PC-9 (cell line): ENCODE data around the gene MADCAM1. TPM values are rescaled to one million over a fixed set of nuclear protein-coding genes. Genes with fewer than 3 reads are reported as not detected.

Source experiments
- BruUV-seq: library from RNA; stranded (reverse); fragments of 400-500 nt; replicated peaks from 2 replicates; lab custom pipeline; 2021; lab: Mats Ljungman, UMichigan
- CTCF ChIA-PET: fragments of 300-600 bp; sonication (Branson Sonifier 250); formaldehyde crosslinking; loops from one replicate; lab custom pipeline; 2022; ENCODE audit warnings: antibody characterized with exemption; lab: Charles Lee
- POLR2A ChIA-PET: fragments of 300-600 bp; sonication (Branson Sonifier 250); formaldehyde crosslinking; loops from one replicate; lab custom pipeline; 2022; ENCODE audit warnings: antibody characterized with exemption; ENCODE audit not compliant: unreplicated experiment; lab: Charles Lee
- DNase-seq, 2 experiments: peaks; one replicate each; pipeline versions ENCODE4 v3.0.0 to v3.0.0-alpha.2; 2015 to 2022; ENCODE audit warnings: mixed read lengths in 1 of 2
- H2AFZ ChIP-seq: fragments of 200-600 bp; sonication (generic); 2 replicates; pipeline ENCODE4 v1.8.1; 2017; ENCODE audit warnings: antibody characterized with exemption
- H3F3A ChIP-seq: fragments of 200-600 bp; sonication (generic); 2 replicates; pipeline ENCODE4 v1.8.1; 2017; ENCODE audit warnings: antibody characterized with exemption, mild to moderate bottlenecking, low read depth; ENCODE audit not compliant: insufficient read depth
- H3K27ac ChIP-seq: fragments of 200-600 bp; sonication (generic); 2 replicates; pipeline ENCODE4 v1.6.1; 2016; ENCODE audit warnings: mixed run types
- H3K27me3 ChIP-seq: fragments of 200-600 bp; sonication (generic); 2 replicates; pipeline ENCODE4 v1.6.1; 2016; ENCODE audit warnings: low read depth, mixed run types; ENCODE audit not compliant: insufficient read depth
- H3K36me3 ChIP-seq: fragments of 200-600 bp; sonication (generic); 2 replicates; pipeline ENCODE4 v1.6.1; 2016; ENCODE audit warnings: low read depth, mixed run types
- H3K4me1 ChIP-seq: fragments of 200-600 bp; sonication (generic); replicated peaks from 2 replicates; pipeline ENCODE4 v1.6.1; 2016; ENCODE audit warnings: mixed run types; ENCODE audit not compliant: insufficient read depth
- H3K4me2 ChIP-seq: fragments of 200-600 bp; sonication (generic); 2 replicates; pipeline ENCODE4 v1.6.1; 2017; ENCODE audit warnings: mixed run types
- H3K4me3 ChIP-seq: fragments of 200-600 bp; sonication (generic); 2 replicates; pipeline ENCODE4 v1.6.1; 2016; ENCODE audit warnings: mixed run types
- H3K79me2 ChIP-seq: fragments of 200-600 bp; sonication (generic); 2 replicates; pipeline ENCODE4 v1.6.1; 2017; ENCODE audit warnings: low read depth, mixed run types
- H3K9me2 ChIP-seq: fragments of 200-600 bp; sonication (generic); 2 replicates; pipeline ENCODE4 v1.8.1; 2017; ENCODE audit warnings: mild to moderate bottlenecking; ENCODE audit not compliant: insufficient read depth
- H3K9me3 ChIP-seq: fragments of 200-600 bp; sonication (generic); 2 replicates; pipeline ENCODE4 v1.8.1; 2016; ENCODE audit warnings: low read depth; ENCODE audit not compliant: insufficient read depth
- H4K20me1 ChIP-seq: fragments of 200-600 bp; sonication (generic); 2 replicates; pipeline ENCODE4 v1.8.1; 2017; ENCODE audit not compliant: insufficient read depth
- CTCF ChIP-seq: fragments of 200-600 bp; sonication (generic); conservative IDR thresholded peaks from 2 replicates; pipeline ENCODE4 v1.6.1; 2017; ENCODE audit warnings: mixed run types, antibody characterized with exemption, mild to moderate bottlenecking, moderate library complexity
- EZH2 ChIP-seq: fragments of 200-600 bp; sonication (generic); IDR thresholded peaks from 2 replicates; pipeline ENCODE4 v1.8.0; 2017; ENCODE audit warnings: antibody characterized with exemption, low read depth
- intact Hi-C: fragments of 100-400 bp; cut with micrococcal nuclease; formaldehyde crosslinking; loops from one replicate; pipeline ENCODE4 v1.10.0; 2022; ENCODE audit not compliant: unreplicated experiment
- total RNA-seq: library from RNA; stranded (reverse); gene quantifications from 2 replicates; pipeline ENCODE4 v1.2.3, GENCODE V29; 2021

MADCAM1 gene
- total RNA-seq, 1 experiment from 2014 or later, result 1.1 TPM

GRCh38 chr19:482186-483041 is 13.9 kb upstream of the MADCAM1 start:
- no peak for TF ChIP-seq EZH2
- TF ChIP-seq CTCF, result no peak
- ChIA-PET CTCF (no interaction called here), POLR2A (interaction anchor here (0.6 kb wide), 1 partner anchor 440 kb away, joined by 4 read pairs; no protein-coding TSS in a partner anchor)
- Histone ChIP-seq H3K27me3 (no peaks in the 10 kb centered on the region), H3K9me3 (no peaks in the 10 kb centered on the region), H2AFZ (no peak overlapping the region), H4K20me1 (no peaks in the 10 kb centered on the region), H3K79me2 (no peaks in the 10 kb centered on the region), H3K4me1 (peaks cover 5% of the 10 kb centered on the region; the same call in 1 of the 2 replicates), H3F3A (peaks cover 14% of the 10 kb centered on the region; the same call in 1 of the 2 replicates), H3K27ac (no peak overlapping the region), H3K4me2 (no peak overlapping the region), H3K4me3 (no peak overlapping the region), H3K9me2 (no peaks in the 10 kb centered on the region), H3K36me3 (no peaks in the 10 kb centered on the region)
- no TSS peak for BruUV-seq
- intact Hi-C loops, result no loop called here
- DNase-seq, result no peak

DNA sequence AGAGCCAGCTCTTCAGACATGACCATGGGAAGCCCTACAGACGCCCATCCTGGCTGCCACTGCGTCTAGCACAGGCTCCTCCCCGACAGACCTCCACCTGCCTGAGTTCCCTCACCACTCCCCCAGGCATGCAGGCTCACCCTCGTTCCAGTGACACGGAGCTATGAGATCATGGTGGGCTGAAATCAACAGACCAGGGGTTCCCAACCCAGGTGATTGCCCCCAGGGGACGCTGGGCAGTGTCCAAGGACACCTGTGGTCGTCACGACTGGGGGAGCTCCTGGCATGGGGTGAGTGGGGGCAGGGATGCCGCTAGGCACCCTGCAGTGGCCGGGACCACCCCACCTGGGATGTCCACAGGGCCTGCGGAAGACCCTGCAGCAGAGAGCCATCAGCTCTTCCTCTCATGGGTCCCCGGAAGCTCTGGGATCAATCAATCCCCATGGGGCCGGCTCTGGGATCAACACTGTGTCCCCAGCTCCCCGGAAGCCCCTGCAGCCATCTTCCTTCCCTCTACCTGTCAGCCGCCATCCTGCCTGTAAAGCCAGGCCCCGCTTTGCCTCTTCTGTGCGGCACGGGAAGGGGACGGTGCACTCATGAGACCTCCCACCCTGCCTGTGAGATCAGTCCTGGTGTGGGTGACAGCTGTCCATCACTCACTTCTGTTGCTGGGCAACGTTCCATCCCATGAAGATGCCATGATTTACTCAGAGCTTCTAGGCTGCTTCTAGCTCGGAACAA is 12.8 kb upstream of the MADCAM1 start:
- no peaks in the 10 kb centered on the region for H4K20me1 ChIP-seq
- ChIA-PET CTCF (no interaction called here), POLR2A (no interaction called here)
- no peaks in the 10 kb centered on the region for H3K9me3 ChIP-seq
- no peaks in the 10 kb centered on the region for H3K27me3 ChIP-seq
- H3K4me2 ChIP-seq, result no peak overlapping the region
- peaks cover 6% of the 10 kb centered on the region; the same call in 1 of the 2 replicates for H3K79me2 ChIP-seq
- no peak for TF ChIP-seq CTCF
- TF ChIP-seq EZH2, result no peak
- no TSS peak for BruUV-seq
- DNase-seq, result no peak
- H3K27ac ChIP-seq, result no peak overlapping the region
- H2AFZ ChIP-seq, result no peak overlapping the region
- H3F3A ChIP-seq, result peaks cover 17% of the 10 kb centered on the region; the same call in 1 of the 2 replicates
- H3K4me3 ChIP-seq, result no peak overlapping the region
- H3K36me3 ChIP-seq, result no peaks in the 10 kb centered on the region
- intact Hi-C loops, result no loop called here
- H3K9me2 ChIP-seq, result no peaks in the 10 kb centered on the region
- H3K4me1 ChIP-seq, result peaks cover 11% of the 10 kb centered on the region; the same call in 1 of the 2 replicates

DNA sequence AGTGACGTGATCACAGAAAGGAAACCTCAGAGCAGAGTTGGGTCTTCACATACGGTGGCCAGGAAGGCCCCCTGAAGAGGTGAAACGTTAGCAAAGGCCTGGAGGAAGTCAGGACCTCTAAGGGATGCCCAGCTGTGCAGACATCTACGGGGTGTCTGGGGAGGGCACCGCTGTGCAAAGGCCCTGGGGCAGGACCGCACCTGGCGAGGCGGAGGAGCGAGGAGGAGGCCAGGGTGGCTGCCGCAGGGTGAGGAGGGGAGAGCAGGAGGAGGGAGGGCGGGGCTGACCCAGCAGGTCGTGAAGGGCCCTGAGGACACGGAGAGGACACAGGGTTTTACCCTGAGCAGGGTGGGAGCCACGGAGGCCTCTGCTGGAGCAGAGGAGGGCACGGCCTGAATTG is 11.8 kb upstream of the MADCAM1 start:
- no peaks in the 10 kb centered on the region for H3K9me2 ChIP-seq
- no peaks in the 10 kb centered on the region for H3K36me3 ChIP-seq
- no peak overlapping the region for H2AFZ ChIP-seq
- no peak overlapping the region for H3K4me2 ChIP-seq
- no peaks in the 10 kb centered on the region for H3K27me3 ChIP-seq
- TF ChIP-seq EZH2 (no peak), CTCF (no peak)
- H3K4me1 ChIP-seq, result peaks cover 11% of the 10 kb centered on the region; the same call in 1 of the 2 replicates
- H3K4me3 ChIP-seq, result no peak overlapping the region
- intact Hi-C loops, result no loop called here
- peaks cover 17% of the 10 kb centered on the region; the same call in 1 of the 2 replicates for H3F3A ChIP-seq
- H3K79me2 ChIP-seq, result peaks cover 6% of the 10 kb centered on the region; the same call in 1 of the 2 replicates
- ChIA-PET POLR2A (no interaction called here), CTCF (no interaction called here)
- H4K20me1 ChIP-seq, result no peaks in the 10 kb centered on the region
- DNase-seq, result no peak
- no peaks in the 10 kb centered on the region for H3K9me3 ChIP-seq
- H3K27ac ChIP-seq, result no peak overlapping the region
- BruUV-seq, result no TSS peak
